HG03432 (cell line): Measurements from ENCODE around the gene TNFAIP1.

Experiments used
- ATAC-seq: cut with Tn5 transposase; IDR thresholded peaks from one replicate; pipeline ENCODE4 v1.9.1; 2021; ENCODE audit warnings: mild to moderate bottlenecking, moderate library complexity; ENCODE audit not compliant: unreplicated experiment

The TNFAIP1 gene

DNA sequence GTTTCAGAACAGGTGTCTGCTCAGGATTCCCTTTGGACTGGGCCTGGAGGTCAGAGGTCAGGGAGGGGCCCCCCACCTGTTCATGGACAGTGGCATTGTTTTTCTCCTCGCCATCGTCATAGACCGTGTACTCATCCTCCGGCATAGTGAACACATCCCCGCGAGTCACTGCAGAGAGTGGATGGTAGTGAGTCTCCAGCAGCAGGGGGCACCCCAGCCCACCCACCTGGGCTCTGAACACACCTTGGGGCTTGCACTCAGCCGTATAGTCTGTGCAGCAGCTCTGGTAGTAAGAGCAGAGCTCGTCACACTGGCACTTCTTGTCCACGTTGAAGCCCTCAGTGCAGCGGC is 34.1 kb downstream of the TNFAIP1 start:
- ATAC-seq, result no peak

DNA sequence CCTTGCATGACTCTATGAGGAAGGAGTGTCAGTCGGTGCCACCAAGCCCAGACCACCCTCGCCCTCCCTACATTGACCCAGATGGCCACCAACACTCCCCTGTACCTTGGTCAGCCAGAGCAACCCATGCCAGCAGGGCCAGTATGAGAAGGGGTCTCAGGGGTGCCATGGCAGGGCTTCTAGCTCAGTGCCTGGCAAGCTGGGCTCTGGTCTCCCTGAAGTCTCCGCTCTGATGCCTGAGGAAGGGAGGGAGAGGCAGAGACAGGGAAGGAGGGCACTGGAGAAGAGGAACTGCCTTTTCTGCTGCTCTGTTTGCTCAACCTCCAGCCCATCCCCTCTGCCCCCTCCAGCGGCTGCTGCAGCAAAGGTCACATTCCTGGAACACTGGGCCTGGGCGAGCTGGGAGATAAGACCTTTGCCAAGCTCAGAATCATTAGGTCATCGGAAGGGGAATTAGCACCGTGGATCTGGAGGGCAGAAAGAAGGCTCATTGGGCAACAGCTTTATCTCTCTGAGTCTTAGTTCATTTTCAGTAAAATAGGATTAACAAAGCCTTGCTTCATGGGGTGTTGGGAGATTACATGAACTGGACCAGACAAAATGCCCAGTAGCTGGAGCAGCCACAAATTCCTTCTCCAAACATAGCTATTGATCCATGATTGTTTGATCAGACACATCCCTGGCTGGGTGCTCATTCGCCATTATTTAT is 34.6 kb downstream of the TNFAIP1 start, which contains the start of gene VTN:
Gene VTN (minus strand): TSS at position 273 of the 709 bp plus-strand sequence. CDS start 104 bp downstream, at position 169.
- ATAC-seq, result no peak

DNA sequence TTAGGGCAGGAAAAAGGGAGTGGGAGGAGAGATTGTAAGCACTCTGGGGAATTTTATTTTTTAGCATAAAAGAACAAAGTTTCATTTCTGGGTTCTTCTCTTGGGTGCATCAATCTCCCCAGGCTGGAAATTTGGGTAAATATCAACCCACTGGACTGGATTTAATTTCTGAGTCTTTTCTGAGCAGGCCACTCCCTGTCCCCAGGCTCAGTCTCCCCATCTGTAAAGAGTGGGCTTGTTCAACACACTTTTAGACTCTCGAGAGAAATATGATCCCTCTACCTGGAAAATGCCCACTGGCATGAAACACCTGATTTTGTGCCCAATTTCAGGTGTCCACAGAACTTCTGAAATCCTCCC is 35.2 kb downstream of the TNFAIP1 start:
- ATAC-seq, result no peak

DNA sequence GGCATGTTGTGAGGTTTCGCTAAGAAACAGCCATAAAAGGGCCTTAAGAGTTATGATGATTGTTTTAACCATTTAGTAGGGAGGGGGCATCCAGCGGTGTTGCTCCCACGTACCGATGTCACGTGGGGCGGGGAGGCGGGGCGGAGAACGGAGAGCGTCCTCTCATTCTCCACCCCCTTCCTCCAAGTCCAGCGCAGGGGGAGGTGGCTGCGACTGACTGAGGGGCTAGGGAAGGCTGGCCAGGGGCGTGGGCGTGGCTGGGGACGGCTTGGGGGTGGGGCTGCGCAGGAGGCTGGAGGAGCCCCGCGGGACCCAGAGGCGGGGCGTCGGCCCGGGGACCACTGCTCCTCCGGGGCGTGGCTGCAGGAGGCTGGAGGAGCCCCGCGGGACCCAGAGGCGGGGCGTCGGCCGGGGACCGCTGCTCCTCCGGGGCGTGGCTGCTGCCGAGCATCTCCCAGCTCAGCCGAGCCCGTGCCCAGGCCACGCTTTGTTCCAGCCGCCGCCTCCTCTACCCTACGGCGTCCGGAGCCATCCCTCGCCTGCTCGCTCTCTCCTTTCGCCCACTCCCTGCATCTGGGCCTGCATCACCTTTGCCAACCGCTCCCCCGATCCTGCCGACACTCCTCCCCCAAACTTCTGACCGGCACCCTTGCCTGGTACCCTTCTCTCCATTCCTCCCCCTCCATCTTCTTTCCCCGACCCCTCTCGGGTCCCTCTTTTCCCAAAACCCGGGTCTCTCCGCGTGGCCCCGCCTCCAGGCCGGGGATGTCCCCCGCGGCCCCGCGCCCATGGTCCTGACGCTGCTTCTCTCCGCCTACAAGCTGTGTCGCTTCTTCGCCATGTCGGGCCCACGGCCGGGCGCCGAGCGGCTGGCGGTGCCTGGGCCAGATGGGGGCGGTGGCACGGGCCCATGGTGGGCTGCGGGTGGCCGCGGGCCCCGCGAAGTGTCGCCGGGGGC is 36.0 kb downstream of the TNFAIP1 start, which contains the start of gene SARM1:
Gene SARM1 (plus strand): TSS at position 450 of the 958 bp plus-strand sequence. CDS start 339 bp downstream, at position 789.
- ATAC-seq, result peak; percentile 84

DNA sequence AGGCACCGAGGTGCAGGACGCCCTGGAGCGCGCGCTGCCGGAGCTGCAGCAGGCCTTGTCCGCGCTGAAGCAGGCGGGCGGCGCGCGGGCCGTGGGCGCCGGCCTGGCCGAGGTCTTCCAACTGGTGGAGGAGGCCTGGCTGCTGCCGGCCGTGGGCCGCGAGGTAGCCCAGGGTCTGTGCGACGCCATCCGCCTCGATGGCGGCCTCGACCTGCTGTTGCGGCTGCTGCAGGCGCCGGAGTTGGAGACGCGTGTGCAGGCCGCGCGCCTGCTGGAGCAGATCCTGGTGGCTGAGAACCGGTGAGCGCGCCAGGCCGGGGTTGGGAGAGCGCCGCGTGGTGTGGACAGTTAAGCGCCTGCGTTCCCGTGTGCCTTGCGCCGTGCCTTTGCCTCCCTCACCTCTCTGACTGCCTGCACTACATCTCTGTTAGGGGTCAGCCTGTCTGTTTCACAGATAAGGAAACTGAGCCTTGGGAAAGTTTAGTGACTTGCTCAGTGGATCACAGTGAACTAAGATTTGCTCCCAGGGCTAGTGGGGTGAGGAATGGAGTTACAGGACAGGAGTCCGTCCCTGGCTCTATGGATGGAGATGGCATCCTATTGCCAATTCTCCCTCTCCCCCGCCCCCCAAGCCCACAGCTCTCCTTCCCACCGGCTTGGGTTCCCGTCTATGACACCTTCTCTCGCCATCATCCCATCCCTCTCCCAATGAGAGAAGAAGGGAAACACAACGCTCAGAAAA is 36.8 kb downstream of the TNFAIP1 start:
- peak; percentile 23 for ATAC-seq

DNA sequence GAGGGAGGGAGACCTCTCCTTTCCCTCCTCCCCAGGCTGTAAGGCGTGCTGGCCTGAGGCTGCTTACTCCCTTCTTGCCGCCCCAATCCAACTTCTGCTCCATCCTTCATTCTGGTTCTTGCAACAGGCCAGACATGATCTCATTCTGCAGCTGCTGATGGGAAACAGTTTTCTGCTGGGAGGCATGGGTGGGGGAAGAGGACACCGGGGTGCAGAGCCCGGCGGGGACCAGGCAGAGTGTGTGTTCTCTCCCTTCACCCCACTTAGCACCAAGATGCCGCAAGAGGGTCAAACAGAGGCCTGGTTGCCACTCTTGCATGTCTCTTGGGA is 37.3 kb downstream of the TNFAIP1 start:
- ATAC-seq, result no peak

DNA sequence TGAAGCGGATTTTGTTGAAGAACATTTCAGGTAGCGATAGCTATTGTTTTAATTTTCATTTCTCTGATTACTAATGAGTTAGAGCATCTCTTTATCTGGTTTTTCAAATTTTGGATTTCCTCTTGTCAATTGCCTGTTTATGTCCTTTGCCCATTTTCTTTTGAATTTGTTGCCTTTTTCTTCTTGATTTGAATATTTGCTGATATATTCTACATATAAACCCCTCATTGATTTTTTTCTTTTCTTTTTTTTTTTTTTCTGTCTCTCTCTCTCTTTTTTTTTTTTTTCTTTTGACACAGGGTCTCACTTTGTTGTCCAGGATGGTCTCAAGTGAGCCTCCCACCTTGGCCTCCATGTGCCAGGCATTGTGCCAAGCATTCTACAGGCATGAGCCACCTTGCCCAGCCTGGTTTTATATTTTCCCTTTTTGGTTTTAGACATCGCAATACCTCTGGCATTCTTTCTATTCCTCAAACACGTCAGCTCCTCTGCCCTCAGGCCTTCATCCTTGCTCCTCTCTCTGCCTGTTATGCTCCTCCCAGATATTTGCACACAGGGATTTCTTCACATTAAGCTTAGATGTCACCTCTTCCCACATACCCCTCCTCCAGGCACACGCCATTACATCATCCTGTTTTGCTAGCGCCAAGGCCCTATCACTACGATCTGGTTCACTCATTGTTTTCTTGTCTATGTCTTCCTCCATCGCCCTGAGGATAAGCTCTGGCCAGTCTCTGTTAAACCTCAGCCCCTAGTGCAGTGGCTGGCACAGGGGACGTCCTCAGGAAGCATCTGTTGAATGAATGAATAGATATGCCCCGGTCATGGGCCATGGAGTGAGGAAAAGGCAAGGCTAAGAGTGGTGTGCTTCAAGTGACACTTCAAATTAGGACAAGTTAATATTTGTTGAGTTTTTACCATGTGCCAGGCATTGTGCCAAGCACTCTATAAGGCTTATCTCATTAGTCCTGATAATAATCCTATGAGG is 44.5 kb downstream of the TNFAIP1 start:
- no peak for ATAC-seq

DNA sequence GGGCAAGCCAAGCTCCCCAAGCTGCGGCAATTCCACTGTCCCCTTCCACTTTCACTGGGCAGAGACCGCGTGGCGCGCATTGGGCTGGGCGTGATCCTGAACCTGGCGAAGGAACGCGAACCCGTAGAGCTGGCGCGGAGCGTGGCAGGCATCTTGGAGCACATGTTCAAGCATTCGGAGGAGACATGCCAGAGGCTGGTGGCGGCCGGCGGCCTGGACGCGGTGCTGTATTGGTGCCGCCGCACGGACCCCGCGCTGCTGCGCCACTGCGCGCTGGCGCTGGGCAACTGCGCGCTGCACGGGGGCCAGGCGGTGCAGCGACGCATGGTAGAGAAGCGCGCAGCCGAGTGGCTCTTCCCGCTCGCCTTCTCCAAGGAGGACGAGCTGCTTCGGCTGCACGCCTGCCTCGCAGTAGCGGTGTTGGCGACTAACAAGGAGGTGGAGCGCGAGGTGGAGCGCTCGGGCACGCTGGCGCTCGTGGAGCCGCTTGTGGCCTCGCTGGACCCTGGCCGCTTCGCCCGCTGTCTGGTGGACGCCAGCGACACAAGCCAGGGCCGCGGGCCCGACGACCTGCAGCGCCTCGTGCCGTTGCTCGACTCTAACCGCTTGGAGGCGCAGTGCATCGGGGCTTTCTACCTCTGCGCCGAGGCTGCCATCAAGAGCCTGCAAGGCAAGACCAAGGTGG is 45.7 kb downstream of the TNFAIP1 start:
- ATAC-seq, result no peak

DNA sequence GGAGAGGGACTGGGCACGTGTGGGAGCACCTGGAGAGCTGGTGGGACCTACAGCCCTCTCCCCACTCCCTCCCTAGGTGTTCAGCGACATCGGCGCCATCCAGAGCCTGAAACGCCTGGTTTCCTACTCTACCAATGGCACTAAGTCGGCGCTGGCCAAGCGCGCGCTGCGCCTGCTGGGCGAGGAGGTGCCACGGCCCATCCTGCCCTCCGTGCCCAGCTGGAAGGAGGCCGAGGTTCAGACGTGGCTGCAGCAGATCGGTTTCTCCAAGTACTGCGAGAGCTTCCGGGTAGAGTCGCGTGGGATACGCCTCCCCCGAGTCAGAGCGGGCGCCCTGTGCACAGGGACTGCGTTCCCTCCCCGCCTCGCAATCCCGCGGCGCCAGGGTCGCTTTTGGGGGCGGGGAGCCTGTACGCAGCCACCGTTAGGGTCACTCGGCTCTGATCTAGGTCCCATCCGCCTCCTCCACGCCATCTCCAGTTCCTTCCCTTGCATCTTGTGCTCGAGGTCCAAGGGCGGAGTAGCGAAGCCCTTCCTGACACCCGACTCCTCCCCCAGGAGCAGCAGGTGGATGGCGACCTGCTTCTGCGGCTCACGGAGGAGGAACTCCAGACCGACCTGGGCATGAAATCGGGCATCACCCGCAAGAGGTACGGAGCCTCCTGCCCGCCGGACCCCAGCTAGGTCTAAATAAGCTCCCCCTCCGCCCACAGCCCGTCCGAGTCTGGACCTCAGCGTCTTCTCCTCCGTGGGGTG is 48.9 kb downstream of the TNFAIP1 start:
- peak; percentile 77 for ATAC-seq

DNA sequence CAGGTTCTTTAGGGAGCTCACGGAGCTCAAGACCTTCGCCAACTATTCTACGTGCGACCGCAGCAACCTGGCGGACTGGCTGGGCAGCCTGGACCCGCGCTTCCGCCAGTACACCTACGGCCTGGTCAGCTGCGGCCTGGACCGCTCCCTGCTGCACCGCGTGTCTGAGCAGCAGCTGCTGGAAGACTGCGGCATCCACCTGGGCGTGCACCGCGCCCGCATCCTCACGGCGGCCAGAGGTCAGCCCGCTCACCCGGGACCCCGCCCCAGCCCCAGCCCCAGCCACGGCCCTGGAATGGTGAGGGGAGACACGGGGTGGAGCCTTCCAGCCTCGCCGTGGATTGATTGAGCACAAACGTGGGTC is 49.5 kb downstream of the TNFAIP1 start:
- ATAC-seq, result peak; percentile 22

DNA sequence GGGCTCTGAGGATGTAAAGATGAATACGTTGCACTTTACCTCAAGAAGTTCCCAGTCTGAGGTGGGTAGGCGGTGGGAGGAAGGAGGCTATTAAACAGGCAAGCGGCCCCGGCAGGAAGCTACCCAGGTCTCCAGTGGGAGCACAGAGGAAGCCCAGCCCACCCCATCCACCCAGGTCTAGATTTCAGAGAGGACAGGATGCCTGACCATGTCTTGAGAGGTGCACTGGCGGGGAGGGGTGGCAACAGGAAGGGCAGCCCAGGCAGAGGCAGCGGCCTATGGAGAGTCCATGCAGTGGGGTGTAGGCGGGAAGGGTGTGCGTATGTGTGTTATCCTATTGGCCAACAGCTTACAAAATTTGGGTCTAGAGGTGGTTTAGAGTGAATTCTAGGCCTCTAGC is 49.8 kb downstream of the TNFAIP1 start:
- ATAC-seq, result no peak

DNA sequence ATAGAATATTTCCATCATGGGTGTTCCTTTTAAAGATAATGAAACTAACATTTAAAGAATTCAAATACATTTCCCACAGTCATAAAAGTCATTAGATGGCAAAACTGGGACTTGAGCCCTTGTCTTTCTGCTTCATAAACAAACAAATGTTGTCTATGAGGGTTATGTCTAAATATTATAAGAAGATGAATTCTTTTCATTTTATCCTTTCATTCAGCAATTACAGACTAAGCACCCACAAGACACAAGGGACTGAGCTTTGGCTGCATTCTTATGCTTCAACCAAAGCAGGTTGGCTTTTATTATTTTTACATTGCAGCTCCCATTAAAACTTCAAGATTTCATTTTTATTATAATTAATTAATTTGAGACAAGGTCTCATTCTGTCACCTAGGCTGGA is 50.8 kb downstream of the TNFAIP1 start:
- ATAC-seq, result no peak

DNA sequence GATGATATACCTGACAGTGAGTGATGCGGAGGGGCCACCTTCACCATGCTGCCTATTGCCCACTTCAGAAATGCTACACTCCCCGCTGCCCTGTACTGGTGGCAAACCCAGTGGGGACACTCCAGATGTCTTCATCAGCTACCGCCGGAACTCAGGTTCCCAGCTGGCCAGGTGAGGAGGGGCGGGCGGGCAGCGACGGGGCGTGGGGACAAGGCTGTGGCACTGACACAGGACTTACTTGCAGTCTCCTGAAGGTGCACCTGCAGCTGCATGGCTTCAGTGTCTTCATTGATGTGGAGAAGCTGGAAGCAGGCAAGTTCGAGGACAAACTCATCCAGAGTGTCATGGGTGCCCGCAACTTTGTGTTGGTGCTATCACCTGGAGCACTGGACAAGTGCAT is 52.5 kb downstream of the TNFAIP1 start:
- ATAC-seq, result no peak

DNA sequence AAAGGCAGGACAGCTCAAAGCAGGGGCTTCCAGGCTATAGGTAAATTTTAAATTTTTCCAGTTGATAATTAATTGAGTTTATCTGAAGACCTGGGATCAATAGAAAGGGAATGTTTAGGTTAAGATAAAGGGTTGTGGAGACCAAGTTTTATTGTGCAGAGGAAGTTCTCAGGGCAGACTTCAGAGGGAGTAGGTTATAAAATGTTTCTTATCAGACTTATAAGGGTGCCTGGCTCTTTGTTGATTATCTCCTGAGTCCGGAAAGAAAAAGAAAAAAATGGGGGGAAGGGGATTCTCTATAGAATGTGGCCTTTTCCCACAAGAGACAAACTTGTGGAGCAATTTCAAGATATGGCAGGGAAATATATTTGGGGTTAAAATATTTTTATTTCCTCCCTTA is 54.6 kb downstream of the TNFAIP1 start:
- no peak for ATAC-seq

DNA sequence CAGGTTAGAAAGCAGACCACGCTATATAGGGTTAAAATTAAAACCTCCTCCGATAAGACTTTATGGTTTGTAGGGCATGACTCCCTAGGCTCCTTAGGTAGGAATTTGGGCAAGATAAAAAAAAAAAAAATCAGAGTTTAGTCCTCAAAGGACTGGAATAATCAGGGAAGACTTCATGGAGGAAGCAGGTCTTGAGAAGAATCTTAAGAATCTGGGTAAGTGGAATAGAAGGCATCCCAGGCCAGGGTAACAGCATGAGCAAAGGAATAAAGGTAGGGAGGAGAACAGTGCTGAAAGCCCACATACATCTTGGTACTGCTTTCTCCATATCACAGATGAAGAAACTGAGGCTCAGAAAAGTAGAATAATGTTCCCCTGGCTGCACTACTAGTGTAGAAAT is 55.0 kb downstream of the TNFAIP1 start:
- ATAC-seq, result no peak

DNA sequence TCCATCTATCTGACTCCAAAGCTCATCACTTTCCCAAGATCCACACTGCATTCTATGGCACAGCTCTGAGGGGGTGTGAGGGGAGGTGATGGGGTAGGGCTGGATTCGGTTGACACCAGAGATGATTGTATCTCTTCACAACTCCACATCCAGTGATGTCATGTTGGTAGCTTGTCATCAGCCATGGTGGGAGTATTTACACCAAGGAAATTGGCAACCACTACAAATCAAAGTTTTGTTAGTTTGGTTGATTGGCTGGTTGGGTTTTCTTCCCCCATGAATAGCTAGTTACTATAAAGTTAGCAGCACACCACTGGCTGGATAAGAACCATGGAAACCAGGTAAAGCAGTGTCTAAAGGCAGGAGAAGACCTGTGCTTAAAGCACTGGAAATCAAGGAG is 55.4 kb downstream of the TNFAIP1 start:
- ATAC-seq, result no peak

DNA sequence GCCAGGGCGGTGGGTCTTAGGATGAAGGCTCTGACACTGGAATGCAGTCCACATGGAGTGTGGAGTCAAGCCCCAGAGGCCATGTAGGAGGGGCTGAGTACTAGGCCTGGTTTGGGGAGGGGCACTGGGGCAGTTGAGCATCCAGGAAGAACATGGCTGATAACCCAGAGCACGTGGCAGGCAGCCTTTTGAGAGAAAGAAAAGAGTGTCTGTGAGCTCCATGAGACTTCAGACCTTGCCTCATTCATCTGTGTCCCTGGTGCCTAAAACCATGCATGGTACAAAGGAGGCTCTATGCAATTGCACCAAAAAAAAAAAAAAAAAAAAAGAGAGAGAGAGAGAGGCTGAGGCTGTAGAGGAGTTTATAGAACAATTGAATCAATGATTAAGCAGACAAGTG is 55.8 kb downstream of the TNFAIP1 start:
- no peak for ATAC-seq

DNA sequence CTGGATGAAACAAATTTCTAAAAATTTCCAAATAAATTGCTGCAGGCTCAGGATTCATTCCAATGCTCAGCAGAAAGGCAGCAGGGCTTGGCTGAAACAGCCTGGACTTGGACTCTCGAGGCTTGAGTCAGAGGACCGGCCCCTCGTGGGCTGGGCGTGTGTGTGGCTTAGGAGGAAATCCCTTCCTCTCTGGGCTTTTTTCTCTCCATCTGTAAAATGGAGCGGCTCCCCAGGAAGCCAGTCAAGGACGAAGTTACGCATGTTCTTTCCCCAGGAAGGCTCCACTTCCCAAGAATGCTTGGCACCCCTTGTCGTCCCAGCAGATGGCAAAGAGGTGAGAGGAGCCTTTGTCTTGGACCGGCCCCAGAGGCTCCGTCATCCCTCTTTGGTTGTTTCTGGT is 56.9 kb downstream of the TNFAIP1 start:
- no peak for ATAC-seq
